GM21381 (cell line): ENCODE results near the gene CFAP52.
"Not testable (repeated sequence)": the region's sequence is repeated elsewhere in the genome, so short reads cannot be mapped to it uniquely, and the experiment has no call there.

Experiments
- ATAC-seq: cut with Tn5 transposase; IDR thresholded peaks from one replicate; pipeline ENCODE4 v1.9.1; 2021; ENCODE audit warnings: mild to moderate bottlenecking, moderate library complexity; ENCODE audit not compliant: unreplicated experiment

CFAP52 gene

GRCh38 chr17:9644910-9645751 lies 68.7 kb downstream of the CFAP52 start, which contains the start of gene USP43:
Gene USP43 (plus strand): TSS chr17:9645517. CDS start chr17:9645633, 116 bp downstream.
- ATAC-seq: no peak

- ATAC-seq: no peak
Observed at GRCh38 chr17:9645851-9646545, 69.6 kb downstream of the CFAP52 start.

GRCh38 chr17:9646546-9646885 lies 70.1 kb downstream of the CFAP52 start:
- no peak for ATAC-seq

- ATAC-seq: no peak
Observed at GRCh38 chr17:9647014-9647413, 70.6 kb downstream of the CFAP52 start.

GRCh38 chr17:9648521-9649110 lies 72.2 kb downstream of the CFAP52 start:
- no peak for ATAC-seq

- ATAC-seq: no peak
Observed at GRCh38 chr17:9658593-9659211, 82.3 kb downstream of the CFAP52 start.

- ATAC-seq: no peak
Observed at GRCh38 chr17:9661027-9661426, 84.6 kb downstream of the CFAP52 start.

- ATAC-seq: not testable (repeated sequence)
Observed at GRCh38 chr17:9663511-9663910, 87.1 kb downstream of the CFAP52 start.

- no peak for ATAC-seq
Observed at GRCh38 chr17:9666461-9667050, 90.1 kb downstream of the CFAP52 start.

GRCh38 chr17:9668517-9668916 lies 92.1 kb downstream of the CFAP52 start:
- ATAC-seq: no peak

GRCh38 chr17:9669551-9670008 lies 93.1 kb downstream of the CFAP52 start:
- no peak for ATAC-seq

- ATAC-seq: no peak
Observed at GRCh38 chr17:9670596-9670995, 94.2 kb downstream of the CFAP52 start.

GRCh38 chr17:9671559-9671958 lies 95.1 kb downstream of the CFAP52 start:
- no peak for ATAC-seq

- no peak for ATAC-seq
Observed at GRCh38 chr17:9672266-9672665, 95.8 kb downstream of the CFAP52 start.

- ATAC-seq: no peak
Observed at GRCh38 chr17:9672691-9673090, 96.2 kb downstream of the CFAP52 start.

GRCh38 chr17:9676084-9676483 lies 99.6 kb downstream of the CFAP52 start:
- no peak for ATAC-seq

GRCh38 chr17:9676820-9677310 lies 100.4 kb downstream of the CFAP52 start:
- peak; percentile 54 for ATAC-seq

GRCh38 chr17:9677411-9677810 lies 101.0 kb downstream of the CFAP52 start:
- ATAC-seq: no peak

- ATAC-seq: no peak
Observed at GRCh38 chr17:9677896-9678295, 101.5 kb downstream of the CFAP52 start.

GRCh38 chr17:9684955-9685621 lies 108.6 kb downstream of the CFAP52 start:
- ATAC-seq: no peak
